ENCODE results near the gene AKAP1.

GRCh38 chr17:57110152-57110542, 25.1 kb downstream of the AKAP1 start:
- TF ChIP-seq NFRKB (IDR thresholded peaks at IDR 0.05) (no peak), L3MBTL2 (conservative IDR thresholded peaks at IDR 0.05) (no peak), HDGF (IDR thresholded peaks at IDR 0.05; ENCODE audit: borderline replicate concordance) (no peak)

Data from HEK293T (cell line).